NCI-H2081 (cell line): ENCODE results near the gene NAALADL2.
A peak's percentile ranks its signal among the peaks of the same experiment; 100 is the strongest.

ENCODE experiments used
- DNase-seq, 2 experiments: peaks; one replicate each; lab custom pipeline; 2025; lab: John Stamatoyannopoulos, UW

The NAALADL2 gene

GRCh38 chr3:174973465-174973864, 114.3 kb downstream of the NAALADL2 start:
- DNase-seq = no peak

- no peak for DNase-seq
Observed at GRCh38 chr3:174986685-174987084, 127.6 kb downstream of the NAALADL2 start.

- no peak for DNase-seq
Observed at GRCh38 chr3:175001091-175001490, 142.0 kb downstream of the NAALADL2 start.

- DNase-seq = no peak
Observed at GRCh38 chr3:175002732-175003143, 143.6 kb downstream of the NAALADL2 start.

- no peak for DNase-seq
Observed at GRCh38 chr3:175003590-175003989, 144.5 kb downstream of the NAALADL2 start.

- DNase-seq = peak in 1 of 2 experiments; percentile 44
Observed at GRCh38 chr3:175005193-175005592, 146.1 kb downstream of the NAALADL2 start.

GRCh38 chr3:175005881-175006280, 146.7 kb downstream of the NAALADL2 start:
- DNase-seq = peak in 1 of 2 experiments; percentile 69

GRCh38 chr3:175007306-175007705, 148.2 kb downstream of the NAALADL2 start:
- no peak for DNase-seq

GRCh38 chr3:175009295-175009694, 150.2 kb downstream of the NAALADL2 start:
- no peak for DNase-seq

- DNase-seq = no peak
Observed at GRCh38 chr3:175015056-175015635, 156.0 kb downstream of the NAALADL2 start.

- DNase-seq = no peak
Observed at GRCh38 chr3:175018946-175019727, 160.0 kb downstream of the NAALADL2 start.

- no peak for DNase-seq
Observed at GRCh38 chr3:175020101-175020500, 161.0 kb downstream of the NAALADL2 start.

GRCh38 chr3:175029828-175030227, 170.7 kb downstream of the NAALADL2 start:
- DNase-seq = no peak

GRCh38 chr3:175039875-175040274, 180.7 kb downstream of the NAALADL2 start:
- DNase-seq = no peak

- DNase-seq = no peak
Observed at GRCh38 chr3:175041369-175041768, 182.2 kb downstream of the NAALADL2 start.

- no peak for DNase-seq
Observed at GRCh38 chr3:175046601-175047000, 187.5 kb downstream of the NAALADL2 start.

GRCh38 chr3:175047786-175048185, 188.7 kb downstream of the NAALADL2 start:
- no peak for DNase-seq

GRCh38 chr3:175057401-175057800, 198.3 kb downstream of the NAALADL2 start:
- peak; percentile 12 to 70 for DNase-seq

GRCh38 chr3:175059788-175060187, 200.7 kb downstream of the NAALADL2 start:
- DNase-seq = no peak

GRCh38 chr3:175065497-175065896, 206.4 kb downstream of the NAALADL2 start:
- no peak for DNase-seq

- no peak for DNase-seq
Observed at GRCh38 chr3:175066617-175067415, 207.7 kb downstream of the NAALADL2 start.

GRCh38 chr3:175068587-175068986, 209.5 kb downstream of the NAALADL2 start:
- no peak for DNase-seq

GRCh38 chr3:175070946-175071345, 211.8 kb downstream of the NAALADL2 start:
- no peak for DNase-seq
